ENCODE measurements around the gene CHIA. TPM values are rescaled to one million over a fixed set of nuclear protein-coding genes. Genes with fewer than 3 reads are reported as not detected.

CHIA gene
- total and polyA plus RNA-seq, 2 of the 13 experiments (the other 11 are each of a cell fraction or from before 2014, with no cell fraction given): not detected

- peak; percentile 36; the same call in 1 of the 2 replicates for TF ChIP-seq MAZ (IDR thresholded peaks at IDR 0.05; ENCODE audit: borderline replicate concordance, low read depth, low read length)
- peak; percentile 61 for TF ChIP-seq MAZ (CRISPR knock-in tag; IDR thresholded peaks at IDR 0.05; ENCODE audit: low read depth)
- no peak for TF ChIP-seq ZBTB33 (CRISPR knock-in tag; IDR thresholded peaks at IDR 0.05)
- TF ChIP-seq ZNF512 (CRISPR knock-in tag; IDR thresholded peaks at IDR 0.05): no peak
- no peak for TF ChIP-seq ZSCAN12 (CRISPR knock-in tag; IDR thresholded peaks at IDR 0.05)
- TF ChIP-seq HMGXB4 (CRISPR knock-in tag; IDR thresholded peaks at IDR 0.05; ENCODE audit: borderline replicate concordance in 1 of 2, low read depth in 1 of 2): peak in 1 of 2 experiments; percentile 30; a peak in 1 of 4 replicates
- no peak for TF ChIP-seq ZFYVE20 (CRISPR knock-in tag; IDR thresholded peaks at IDR 0.05; ENCODE audit: borderline replicate concordance, low read depth)
- no peak for TF ChIP-seq ZNF720 (CRISPR knock-in tag; IDR thresholded peaks at IDR 0.05)
- TF ChIP-seq ISL2 (CRISPR knock-in tag; IDR thresholded peaks at IDR 0.05): 0 out of 2 replicates have a peak, but pooled peaks have one; percentile 40
- TF ChIP-seq ZBTB46 (CRISPR knock-in tag; IDR thresholded peaks at IDR 0.05; ENCODE audit: borderline replicate concordance): 0 out of 2 replicates have a peak, but pooled peaks have one; percentile 51
- TF ChIP-seq DR1 (CRISPR knock-in tag; IDR thresholded peaks at IDR 0.05): peak; percentile 36; the same call in 1 of the 2 replicates
- peak; percentile 51; the same call in 1 of the 2 replicates for TF ChIP-seq SP2 (CRISPR knock-in tag; IDR thresholded peaks at IDR 0.05)
- TF ChIP-seq TGIF2 (CRISPR knock-in tag; IDR thresholded peaks at IDR 0.05): no peak
- TF ChIP-seq IRF2 (CRISPR knock-in tag; IDR thresholded peaks at IDR 0.05): no peak
- no peak for TF ChIP-seq PREB (CRISPR knock-in tag; IDR thresholded peaks at IDR 0.05)
- no peak for TF ChIP-seq GPN1 (CRISPR knock-in tag; IDR thresholded peaks at IDR 0.05; ENCODE audit: borderline replicate concordance)
- peak; percentile 64; the same call in 1 of the 2 replicates for TF ChIP-seq ZNF350 (CRISPR knock-in tag; IDR thresholded peaks at IDR 0.05; ENCODE audit: borderline replicate concordance, low read depth)
- peak; percentile 32; the same call in 1 of the 2 replicates for TF ChIP-seq SIN3A (IDR thresholded peaks at IDR 0.05; ENCODE audit: borderline replicate concordance, low read depth, low read length)
- TF ChIP-seq TCF7 (IDR thresholded peaks at IDR 0.05; ENCODE audit: low read depth): no peak
Measured at GRCh38 chr1:111346089-111346885, 55.6 kb downstream of the CHIA start (continued).

Data from HepG2 (cell line).